ENCODE measurements around the gene MAP3K13.
"Not testable (repeated sequence)": the region's sequence is repeated elsewhere in the genome, so short reads cannot be mapped to it uniquely, and the experiment has no call there.

The MAP3K13 gene

DNA sequence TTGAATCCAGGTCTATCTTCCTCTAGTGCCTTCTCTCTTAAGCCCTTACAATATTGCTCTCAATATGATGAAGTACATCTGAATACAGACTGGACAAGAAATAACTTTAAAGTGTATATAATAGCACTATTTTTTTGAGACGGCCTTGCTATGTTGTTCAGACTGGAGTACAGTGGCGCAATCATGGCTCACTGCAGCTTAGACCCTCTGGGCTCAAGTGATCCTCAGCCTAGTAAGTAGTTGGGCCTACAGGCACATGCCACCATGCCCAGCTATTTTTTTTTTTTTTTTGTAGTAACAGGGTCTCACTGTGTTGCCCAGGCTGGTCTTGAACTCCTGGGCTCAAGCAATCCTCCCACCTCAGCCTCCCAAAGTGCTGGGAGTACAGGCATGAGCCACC is 53.6 kb downstream of the MAP3K13 start:
- H3K4me3 ChIP-seq (ENCODE audit: low read length) = no peak overlapping the region
- no peaks in the 10 kb centered on the region for H3K9me2 ChIP-seq (replicated peaks; ENCODE audit: control insufficient read depth, low read length)
- H4K20me1 ChIP-seq (ENCODE audit: control insufficient read depth, insufficient read depth, low read depth, low read length) = no peaks in the 10 kb centered on the region
- no peaks in the 10 kb centered on the region for H3K79me2 ChIP-seq (ENCODE audit: control insufficient read depth, low read length)
- no peak overlapping the region for H3K27ac ChIP-seq (ENCODE audit: low read depth, low read length)
- no peaks in the 10 kb centered on the region for H3K36me3 ChIP-seq (ENCODE audit: control insufficient read depth, low read length)
- peaks cover 2% of the 10 kb centered on the region; the same call in 1 of the 2 replicates for H3K27me3 ChIP-seq (ENCODE audit: control insufficient read depth, low read length)
- TF ChIP-seq, protein P1, sequence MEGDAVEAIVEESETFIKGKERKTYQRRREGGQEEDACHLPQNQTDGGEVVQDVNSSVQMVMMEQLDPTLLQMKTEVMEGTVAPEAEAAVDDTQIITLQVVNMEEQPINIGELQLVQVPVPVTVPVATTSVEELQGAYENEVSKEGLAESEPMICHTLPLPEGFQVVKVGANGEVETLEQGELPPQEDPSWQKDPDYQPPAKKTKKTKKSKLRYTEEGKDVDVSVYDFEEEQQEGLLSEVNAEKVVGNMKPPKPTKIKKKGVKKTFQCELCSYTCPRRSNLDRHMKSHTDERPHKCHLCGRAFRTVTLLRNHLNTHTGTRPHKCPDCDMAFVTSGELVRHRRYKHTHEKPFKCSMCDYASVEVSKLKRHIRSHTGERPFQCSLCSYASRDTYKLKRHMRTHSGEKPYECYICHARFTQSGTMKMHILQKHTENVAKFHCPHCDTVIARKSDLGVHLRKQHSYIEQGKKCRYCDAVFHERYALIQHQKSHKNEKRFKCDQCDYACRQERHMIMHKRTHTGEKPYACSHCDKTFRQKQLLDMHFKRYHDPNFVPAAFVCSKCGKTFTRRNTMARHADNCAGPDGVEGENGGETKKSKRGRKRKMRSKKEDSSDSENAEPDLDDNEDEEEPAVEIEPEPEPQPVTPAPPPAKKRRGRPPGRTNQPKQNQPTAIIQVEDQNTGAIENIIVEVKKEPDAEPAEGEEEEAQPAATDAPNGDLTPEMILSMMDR (IDR thresholded peaks at IDR 0.05; ENCODE audit: low read depth, low read length, poor library complexity, severe bottlenecking) = no peak
- no peak for TF ChIP-seq EZH2phosphoT487 (IDR thresholded peaks at IDR 0.05; ENCODE audit: borderline replicate concordance, low read length)
- no peaks in the 10 kb centered on the region for H3F3A ChIP-seq (ENCODE audit: control insufficient read depth, insufficient read depth)
- no peaks in the 10 kb centered on the region for H3K4me1 ChIP-seq (ENCODE audit: control insufficient read depth, low read length)
- H3K9me3 ChIP-seq (ENCODE audit: control insufficient read depth, insufficient read depth, low read length) = no peaks in the 10 kb centered on the region
- H3K4me2 ChIP-seq (ENCODE audit: low read length) = no peak overlapping the region

DNA sequence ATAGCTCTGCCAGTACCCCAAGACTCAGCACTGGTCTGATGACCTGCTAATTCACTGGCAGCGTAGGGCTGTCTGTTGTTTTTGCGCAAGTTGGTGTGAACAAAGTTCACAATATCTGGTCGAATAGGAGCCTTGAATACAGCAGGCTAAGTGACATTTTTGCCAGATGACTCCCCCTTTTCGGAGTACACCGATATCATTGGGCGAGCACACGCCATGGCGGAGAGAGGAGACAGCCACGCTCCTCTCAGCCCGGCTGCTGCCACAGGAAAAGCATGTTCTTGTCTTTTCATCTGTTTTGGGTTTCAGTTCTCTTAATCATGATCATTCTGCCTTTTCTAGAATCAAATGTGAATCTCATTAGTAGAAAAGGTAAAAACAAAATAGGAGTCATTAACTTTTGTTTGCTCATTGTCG is 55.6 kb downstream of the MAP3K13 start:
- not testable (repeated sequence) for H3K27ac ChIP-seq (ENCODE audit: low read depth, low read length); H3K4me3 ChIP-seq (ENCODE audit: low read length); H3K27me3 ChIP-seq (ENCODE audit: control insufficient read depth, low read length); H3F3A ChIP-seq (ENCODE audit: control insufficient read depth, insufficient read depth); H4K20me1 ChIP-seq (ENCODE audit: control insufficient read depth, insufficient read depth, low read depth, low read length); H3K79me2 ChIP-seq (ENCODE audit: control insufficient read depth, low read length); H3K36me3 ChIP-seq (ENCODE audit: control insufficient read depth, low read length); H3K4me1 ChIP-seq (ENCODE audit: control insufficient read depth, low read length); H3K9me3 ChIP-seq (ENCODE audit: control insufficient read depth, insufficient read depth, low read length); H3K9me2 ChIP-seq (replicated peaks; ENCODE audit: control insufficient read depth, low read length); H3K4me2 ChIP-seq (ENCODE audit: low read length)

DNA sequence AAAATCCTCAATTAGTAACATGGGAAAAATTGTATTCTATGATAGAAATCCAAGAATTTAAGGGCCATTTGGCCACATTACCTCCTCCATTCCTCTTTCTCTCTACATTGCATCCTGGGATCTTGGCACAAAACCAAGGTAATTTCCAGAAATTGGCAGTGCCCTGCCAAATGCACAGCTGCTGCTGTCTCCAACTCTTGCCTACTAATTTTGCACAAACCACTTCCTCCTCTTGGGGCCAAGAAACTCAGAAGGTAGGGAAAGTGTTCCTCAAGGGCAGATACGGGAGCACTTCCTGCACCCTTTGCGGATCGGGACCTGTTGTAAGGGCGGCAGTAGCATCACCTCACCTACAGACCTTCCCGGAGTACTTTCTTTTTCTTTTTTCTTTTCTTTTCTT is 57.8 kb downstream of the MAP3K13 start:
- Histone ChIP-seq H3K9me2 (replicated peaks; ENCODE audit: control insufficient read depth, low read length) (no peaks in the 10 kb centered on the region), H3K36me3 (ENCODE audit: control insufficient read depth, low read length) (no peaks in the 10 kb centered on the region), H3K79me2 (ENCODE audit: control insufficient read depth, low read length) (no peaks in the 10 kb centered on the region), H3K27ac (ENCODE audit: low read depth, low read length) (no peak overlapping the region), H3K9me3 (ENCODE audit: control insufficient read depth, insufficient read depth, low read length) (no peaks in the 10 kb centered on the region), H4K20me1 (ENCODE audit: control insufficient read depth, insufficient read depth, low read depth, low read length) (no peaks in the 10 kb centered on the region), H3K27me3 (ENCODE audit: control insufficient read depth, low read length) (peaks cover 2% of the 10 kb centered on the region; the same call in 1 of the 2 replicates), H3K4me2 (ENCODE audit: low read length) (no peak overlapping the region), H3F3A (ENCODE audit: control insufficient read depth, insufficient read depth) (no peaks in the 10 kb centered on the region), H3K4me1 (ENCODE audit: control insufficient read depth, low read length) (no peaks in the 10 kb centered on the region), H3K4me3 (ENCODE audit: low read length) (no peak overlapping the region)
- TF ChIP-seq, protein P1 (IDR thresholded peaks at IDR 0.05; ENCODE audit: low read depth, low read length, poor library complexity, severe bottlenecking) = no peak
- TF ChIP-seq EZH2phosphoT487 (IDR thresholded peaks at IDR 0.05; ENCODE audit: borderline replicate concordance, low read length) = no peak

DNA sequence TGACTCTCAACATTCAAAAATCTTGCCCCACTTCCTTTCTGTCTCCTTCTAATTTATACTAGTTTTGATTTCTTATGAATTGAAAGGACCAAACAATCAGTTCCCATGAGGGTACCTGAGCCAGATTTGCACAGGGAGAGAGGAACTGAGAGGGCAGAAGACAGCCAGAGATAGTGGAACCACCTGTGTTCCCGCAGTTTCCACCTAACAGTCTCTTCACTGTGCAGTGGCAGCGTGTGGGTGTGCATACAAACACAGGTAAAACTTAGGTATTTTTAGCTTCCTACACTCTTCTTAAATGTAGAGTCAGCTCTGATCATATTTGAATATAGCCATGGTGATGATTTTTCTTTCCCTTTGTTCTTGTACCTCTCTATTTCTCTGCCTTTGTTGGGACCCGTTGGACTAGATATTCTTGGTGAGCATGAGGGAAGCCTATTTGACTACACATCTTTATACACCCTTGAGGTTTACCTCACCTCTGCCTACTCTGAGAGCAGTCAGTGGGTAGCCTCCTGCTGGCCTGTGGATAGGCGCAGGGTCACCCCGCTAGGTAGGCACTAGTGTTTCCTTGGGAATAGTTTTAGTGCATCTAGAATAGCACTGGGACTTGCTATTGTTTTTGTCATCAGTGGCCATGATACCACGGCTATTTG is 58.8 kb downstream of the MAP3K13 start:
- no peak overlapping the region for H3K27ac ChIP-seq (ENCODE audit: low read depth, low read length)
- H3K4me2 ChIP-seq (ENCODE audit: low read length) = no peak overlapping the region
- no peaks in the 10 kb centered on the region for H3F3A ChIP-seq (ENCODE audit: control insufficient read depth, insufficient read depth)
- H3K4me3 ChIP-seq (ENCODE audit: low read length) = no peak overlapping the region
- no peaks in the 10 kb centered on the region for H3K36me3 ChIP-seq (ENCODE audit: control insufficient read depth, low read length)
- no peaks in the 10 kb centered on the region for H3K9me2 ChIP-seq (replicated peaks; ENCODE audit: control insufficient read depth, low read length)
- no peaks in the 10 kb centered on the region for H4K20me1 ChIP-seq (ENCODE audit: control insufficient read depth, insufficient read depth, low read depth, low read length)
- peaks cover 2% of the 10 kb centered on the region; the same call in 1 of the 2 replicates for H3K27me3 ChIP-seq (ENCODE audit: control insufficient read depth, low read length)
- H3K4me1 ChIP-seq (ENCODE audit: control insufficient read depth, low read length) = no peaks in the 10 kb centered on the region
- TF ChIP-seq, protein P1 (IDR thresholded peaks at IDR 0.05; ENCODE audit: low read depth, low read length, poor library complexity, severe bottlenecking) = no peak
- no peak for TF ChIP-seq EZH2phosphoT487 (IDR thresholded peaks at IDR 0.05; ENCODE audit: borderline replicate concordance, low read length)
- no peaks in the 10 kb centered on the region for H3K79me2 ChIP-seq (ENCODE audit: control insufficient read depth, low read length)
- no peaks in the 10 kb centered on the region for H3K9me3 ChIP-seq (ENCODE audit: control insufficient read depth, insufficient read depth, low read length)

Measured in DOHH2 (cell line).